Measurements from ENCODE around the gene COMTD1. TPM values are rescaled to one million over a fixed set of nuclear protein-coding genes. Genes with fewer than 3 reads are reported as not detected.

The COMTD1 gene
- total RNA-seq, 6 experiments from 2014 or later: 14.3 to 88.7 (median 22.1) TPM

DNA sequence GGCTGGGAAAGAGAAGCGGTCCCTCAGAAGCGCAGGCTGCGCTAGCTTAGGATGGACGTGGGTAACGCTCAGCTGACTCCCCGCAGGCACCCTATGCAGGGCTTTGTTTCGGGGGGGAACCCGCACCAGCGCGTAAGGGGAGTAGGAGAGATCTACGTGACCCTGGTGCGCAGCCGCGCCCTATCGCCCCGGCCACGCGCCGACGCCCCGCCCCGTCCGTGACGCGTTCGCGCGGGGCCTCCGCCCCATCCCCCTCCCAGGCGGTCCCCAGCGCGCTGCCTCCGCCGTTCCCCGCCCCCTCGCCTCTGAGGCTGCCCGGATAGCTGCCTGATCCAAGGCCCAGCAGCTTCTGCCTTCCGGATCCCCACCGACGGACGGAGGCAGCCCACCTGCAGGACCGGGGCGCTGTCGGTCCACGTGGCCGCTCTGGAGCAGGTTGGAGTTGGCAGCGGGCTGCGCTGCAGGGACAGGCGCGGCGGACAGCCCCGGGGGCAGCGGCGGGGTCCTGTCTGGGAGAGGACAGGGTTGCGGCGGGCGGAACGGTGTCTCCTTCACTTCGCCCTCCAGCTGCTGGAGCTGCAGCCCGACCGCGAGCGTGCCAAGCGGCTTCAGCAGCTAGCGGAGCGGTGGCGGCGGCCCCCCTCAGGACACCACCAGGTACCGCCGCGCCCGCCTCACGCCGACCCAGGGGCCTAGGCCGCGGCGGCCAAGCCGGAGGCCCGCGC lies 25.3 kb downstream of the COMTD1 start, which contains the start of gene VDAC2:
Gene VDAC2, plus strand, starts transcription at position 515 of the 725 bp plus-strand sequence. CDS start 363 bp downstream, outside the sequence.
- no peaks in the 10 kb centered on the region for H3K27me3 ChIP-seq
- H3K4me1 ChIP-seq: peaks cover 0 to 16% (median 5%) of the 10 kb centered on the region in 4 donors
- TF ChIP-seq CTCF (IDR thresholded peaks at IDR 0.05) (no peak), POLR2A (IDR thresholded peaks at IDR 0.05) (peak; percentile 92)
- peaks cover 0 to 34% (median 12%) of the 10 kb centered on the region in 4 donors for H3K36me3 ChIP-seq
- DNase-seq (peak; percentile 93 to 94 (median 93)), ATAC-seq (peak; percentile 95 to 98 (median 96))
- WGBS (ENCODE audit: insufficient coverage, low coverage, low lambda C conversion rate, missing lambda C conversion rate): 0% methylated on average over 10 of the region's 80 CpGs
- H3K9me3 ChIP-seq: no peaks in the 10 kb centered on the region
- H3K4me3 ChIP-seq: peak within 1 kb of the TSS; percentile 98 to 99 (median 99)
- intact Hi-C loops (cut with DNase I): no loop called here
- peak within 1 kb of the TSS; percentile 95 to 98 (median 98) for H3K27ac ChIP-seq

- intact Hi-C loops (cut with DNase I): no loop called here
- peak overlapping the region; percentile 98 to 99 (median 99) for H3K4me3 ChIP-seq
- peak; percentile 76 to 80 (median 76) for DNase-seq
- no peak for TF ChIP-seq POLR2A (IDR thresholded peaks at IDR 0.05)
- no peak for TF ChIP-seq CTCF (IDR thresholded peaks at IDR 0.05)
- WGBS (ENCODE audit: insufficient coverage, low coverage, low lambda C conversion rate, missing lambda C conversion rate): under 1% methylated on average over 12 of the region's 19 CpGs
- no peaks in the 10 kb centered on the region for H3K9me3 ChIP-seq
- peaks cover 0 to 16% (median 5%) of the 10 kb centered on the region in 4 donors for H3K4me1 ChIP-seq
- H3K27ac ChIP-seq: peak overlapping the region; percentile 95 to 98 (median 98)
- H3K27me3 ChIP-seq: no peaks in the 10 kb centered on the region
- peak; percentile 71 to 82 (median 74) for ATAC-seq
- H3K36me3 ChIP-seq: peaks cover 0 to 28% (median 9%) of the 10 kb centered on the region in 4 donors
These were observed 25.9 kb downstream of the COMTD1 start for GRCh38 chr10:75209921-75210281.

GRCh38 chr10:75209086-75209920 lies 26.5 kb downstream of the COMTD1 start:
- Histone ChIP-seq H3K27me3 (no peaks in the 10 kb centered on the region), H3K4me3 (peak overlapping the region; percentile 98 to 99 (median 99)), H3K36me3 (peaks cover 0 to 22% (median 6%) of the 10 kb centered on the region in 4 donors), H3K9me3 (no peaks in the 10 kb centered on the region), H3K27ac (peak overlapping the region; percentile 95 to 98 (median 98)), H3K4me1 (peaks cover 0 to 16% (median 5%) of the 10 kb centered on the region in 4 donors)
- DNase-seq (no peak), ATAC-seq (no peak)
- 67% methylated on average over 9 of the region's 16 CpGs for WGBS (ENCODE audit: insufficient coverage, low coverage, low lambda C conversion rate, missing lambda C conversion rate)
- no peak for TF ChIP-seq POLR2A (IDR thresholded peaks at IDR 0.05)
- TF ChIP-seq CTCF (IDR thresholded peaks at IDR 0.05): no peak
- intact Hi-C loops (cut with DNase I): no loop called here

GRCh38 chr10:75208181-75208580 lies 27.6 kb downstream of the COMTD1 start:
- WGBS (ENCODE audit: insufficient coverage, low coverage, low lambda C conversion rate, missing lambda C conversion rate): 82% methylated on average over 3 of the region's 4 CpGs

More at GRCh38 chr10:75208181-75208580, 27.6 kb downstream of the COMTD1 start:
- TF ChIP-seq POLR2A (IDR thresholded peaks at IDR 0.05): no peak
- TF ChIP-seq CTCF (IDR thresholded peaks at IDR 0.05): no peak
- intact Hi-C loops (cut with DNase I): no loop called here
- Histone ChIP-seq H3K4me3 (no peak overlapping the region), H3K4me1 (peaks cover 0 to 16% (median 5%) of the 10 kb centered on the region in 4 donors), H3K27ac (no peak overlapping the region), H3K36me3 (peaks cover 0 to 11% (median 2%) of the 10 kb centered on the region in 4 donors), H3K27me3 (no peaks in the 10 kb centered on the region), H3K9me3 (no peaks in the 10 kb centered on the region)
- ATAC-seq (no peak), DNase-seq (no peak)

Measured in right lobe of liver (tissue), 6 donors.